ENCODE results near the gene ANO5. TPM values are rescaled to one million over a fixed set of nuclear protein-coding genes. Genes with fewer than 3 reads are reported as not detected.

ANO5 gene, protein sequence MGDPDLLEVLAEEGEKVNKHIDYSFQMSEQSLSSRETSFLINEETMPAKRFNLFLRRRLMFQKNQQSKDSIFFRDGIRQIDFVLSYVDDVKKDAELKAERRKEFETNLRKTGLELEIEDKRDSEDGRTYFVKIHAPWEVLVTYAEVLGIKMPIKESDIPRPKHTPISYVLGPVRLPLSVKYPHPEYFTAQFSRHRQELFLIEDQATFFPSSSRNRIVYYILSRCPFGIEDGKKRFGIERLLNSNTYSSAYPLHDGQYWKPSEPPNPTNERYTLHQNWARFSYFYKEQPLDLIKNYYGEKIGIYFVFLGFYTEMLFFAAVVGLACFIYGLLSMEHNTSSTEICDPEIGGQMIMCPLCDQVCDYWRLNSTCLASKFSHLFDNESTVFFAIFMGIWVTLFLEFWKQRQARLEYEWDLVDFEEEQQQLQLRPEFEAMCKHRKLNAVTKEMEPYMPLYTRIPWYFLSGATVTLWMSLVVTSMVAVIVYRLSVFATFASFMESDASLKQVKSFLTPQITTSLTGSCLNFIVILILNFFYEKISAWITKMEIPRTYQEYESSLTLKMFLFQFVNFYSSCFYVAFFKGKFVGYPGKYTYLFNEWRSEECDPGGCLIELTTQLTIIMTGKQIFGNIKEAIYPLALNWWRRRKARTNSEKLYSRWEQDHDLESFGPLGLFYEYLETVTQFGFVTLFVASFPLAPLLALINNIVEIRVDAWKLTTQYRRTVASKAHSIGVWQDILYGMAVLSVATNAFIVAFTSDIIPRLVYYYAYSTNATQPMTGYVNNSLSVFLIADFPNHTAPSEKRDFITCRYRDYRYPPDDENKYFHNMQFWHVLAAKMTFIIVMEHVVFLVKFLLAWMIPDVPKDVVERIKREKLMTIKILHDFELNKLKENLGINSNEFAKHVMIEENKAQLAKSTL
- total RNA-seq = 2.3 and 2.5 TPM in 2 replicates

DNA sequence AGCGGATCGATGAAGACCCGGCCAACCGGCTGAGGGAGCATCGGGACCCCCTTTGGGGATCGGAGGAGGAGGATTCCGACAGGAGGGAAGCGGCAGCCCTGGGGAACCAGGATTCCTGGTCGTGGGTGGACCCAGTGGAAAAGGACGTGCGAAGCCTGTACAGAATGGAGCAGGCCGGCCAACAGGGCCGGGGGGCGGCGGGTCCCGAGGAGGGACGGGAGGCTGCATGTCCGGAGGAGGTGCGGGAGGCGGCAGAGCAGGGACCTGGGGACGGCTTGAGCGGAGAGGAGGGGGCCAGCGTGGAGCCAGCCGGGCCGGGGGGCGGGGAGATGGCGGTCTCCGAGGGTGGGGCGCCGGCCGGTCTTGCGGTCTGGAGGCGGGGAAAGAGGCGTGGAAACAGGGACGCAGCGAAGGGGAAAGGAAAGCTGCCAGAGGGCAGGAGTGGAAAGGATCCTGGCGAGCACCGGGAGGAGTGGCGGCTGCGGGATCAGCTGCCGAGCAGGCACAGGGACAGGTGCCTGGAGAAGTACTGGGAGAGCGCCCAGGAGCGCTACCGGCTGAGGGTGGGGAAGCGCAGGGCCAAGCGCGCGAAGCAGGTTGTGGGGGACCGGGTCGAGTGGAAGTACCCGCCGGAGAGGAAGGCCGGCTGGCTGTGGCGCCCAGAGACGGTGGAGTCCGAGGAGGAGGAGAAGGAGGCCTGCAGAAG lies at the start of gene ANO5:
ANO5 (plus strand) TSS at position 444 of the 706 bp plus-strand sequence. CDS start 408 bp downstream, outside the sequence.
- TF ChIP-seq, protein P1, sequence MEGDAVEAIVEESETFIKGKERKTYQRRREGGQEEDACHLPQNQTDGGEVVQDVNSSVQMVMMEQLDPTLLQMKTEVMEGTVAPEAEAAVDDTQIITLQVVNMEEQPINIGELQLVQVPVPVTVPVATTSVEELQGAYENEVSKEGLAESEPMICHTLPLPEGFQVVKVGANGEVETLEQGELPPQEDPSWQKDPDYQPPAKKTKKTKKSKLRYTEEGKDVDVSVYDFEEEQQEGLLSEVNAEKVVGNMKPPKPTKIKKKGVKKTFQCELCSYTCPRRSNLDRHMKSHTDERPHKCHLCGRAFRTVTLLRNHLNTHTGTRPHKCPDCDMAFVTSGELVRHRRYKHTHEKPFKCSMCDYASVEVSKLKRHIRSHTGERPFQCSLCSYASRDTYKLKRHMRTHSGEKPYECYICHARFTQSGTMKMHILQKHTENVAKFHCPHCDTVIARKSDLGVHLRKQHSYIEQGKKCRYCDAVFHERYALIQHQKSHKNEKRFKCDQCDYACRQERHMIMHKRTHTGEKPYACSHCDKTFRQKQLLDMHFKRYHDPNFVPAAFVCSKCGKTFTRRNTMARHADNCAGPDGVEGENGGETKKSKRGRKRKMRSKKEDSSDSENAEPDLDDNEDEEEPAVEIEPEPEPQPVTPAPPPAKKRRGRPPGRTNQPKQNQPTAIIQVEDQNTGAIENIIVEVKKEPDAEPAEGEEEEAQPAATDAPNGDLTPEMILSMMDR (IDR thresholded peaks at IDR 0.05; ENCODE audit: insufficient read depth, low read length, poor library complexity, severe bottlenecking) = no peak
- Histone ChIP-seq H3K36me3 (ENCODE audit: control insufficient read depth, insufficient read depth, low read length) (no peaks in the 10 kb centered on the region), H3K4me3 (ENCODE audit: low read depth, low read length) (peak within 1 kb of the TSS; percentile 48), H3K27me3 (ENCODE audit: control insufficient read depth, insufficient read depth, low read length) (no peaks in the 10 kb centered on the region)
- DNase-seq (ENCODE audit: low read depth) = no peak

DNA sequence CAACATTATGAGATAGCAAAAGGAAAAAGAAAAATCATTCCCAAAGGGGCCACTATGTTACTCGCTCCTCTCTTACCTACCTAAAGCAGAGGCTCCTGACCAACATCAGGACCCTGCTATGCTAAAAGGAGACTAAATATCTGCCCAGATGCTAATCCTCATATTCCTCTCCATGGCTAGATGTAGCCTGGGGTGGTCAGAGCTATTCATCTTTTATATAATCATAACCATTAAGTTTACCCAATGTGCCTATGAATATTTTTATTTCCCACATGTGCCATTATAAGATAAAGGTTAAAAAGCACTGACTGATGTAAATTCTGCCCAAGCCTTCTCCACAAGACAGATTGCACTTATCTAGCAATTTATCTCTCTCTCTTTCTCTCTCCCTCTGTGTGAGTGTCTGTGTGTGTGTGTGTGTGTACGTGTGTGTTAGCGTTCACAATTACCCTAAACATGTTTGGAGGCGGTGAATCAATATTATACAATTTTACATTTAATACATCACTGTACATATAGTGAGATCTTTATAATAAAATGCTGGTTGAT lies 41.2 kb upstream of the ANO5 start:
- DNase-seq (ENCODE audit: low read depth) = no peak
- Histone ChIP-seq H3K4me3 (ENCODE audit: low read depth, low read length) (no peak overlapping the region), H3K36me3 (ENCODE audit: control insufficient read depth, insufficient read depth, low read length) (no peaks in the 10 kb centered on the region), H3K27me3 (ENCODE audit: control insufficient read depth, insufficient read depth, low read length) (no peaks in the 10 kb centered on the region)
- TF ChIP-seq, protein P1 (IDR thresholded peaks at IDR 0.05; ENCODE audit: insufficient read depth, low read length, poor library complexity, severe bottlenecking) = no peak

DNA sequence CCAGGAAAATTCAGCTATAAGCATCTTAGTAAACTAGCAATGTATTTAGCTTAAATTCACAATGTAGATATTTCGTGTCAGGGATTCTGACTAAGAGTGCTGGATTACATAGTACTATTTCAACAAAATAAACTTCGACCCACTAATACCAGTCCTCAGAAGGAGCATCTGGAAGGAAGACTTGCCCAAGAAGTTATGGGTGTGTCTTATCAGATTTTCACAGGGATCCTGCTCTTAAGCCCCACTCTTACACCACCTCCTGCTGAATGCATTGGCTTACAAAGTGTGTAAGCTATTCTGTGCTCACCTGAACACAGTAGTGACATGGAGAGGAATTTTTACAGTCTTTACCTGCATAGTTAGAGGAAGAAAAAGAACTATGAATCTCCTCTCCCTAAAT lies 35.4 kb upstream of the ANO5 start:
- no peak overlapping the region for H3K4me3 ChIP-seq (ENCODE audit: low read depth, low read length)
- no peak for DNase-seq (ENCODE audit: low read depth)
- H3K36me3 ChIP-seq (ENCODE audit: control insufficient read depth, insufficient read depth, low read length) = no peaks in the 10 kb centered on the region
- H3K27me3 ChIP-seq (ENCODE audit: control insufficient read depth, insufficient read depth, low read length) = no peaks in the 10 kb centered on the region
- TF ChIP-seq, protein P1 (IDR thresholded peaks at IDR 0.05; ENCODE audit: insufficient read depth, low read length, poor library complexity, severe bottlenecking) = no peak

DNA sequence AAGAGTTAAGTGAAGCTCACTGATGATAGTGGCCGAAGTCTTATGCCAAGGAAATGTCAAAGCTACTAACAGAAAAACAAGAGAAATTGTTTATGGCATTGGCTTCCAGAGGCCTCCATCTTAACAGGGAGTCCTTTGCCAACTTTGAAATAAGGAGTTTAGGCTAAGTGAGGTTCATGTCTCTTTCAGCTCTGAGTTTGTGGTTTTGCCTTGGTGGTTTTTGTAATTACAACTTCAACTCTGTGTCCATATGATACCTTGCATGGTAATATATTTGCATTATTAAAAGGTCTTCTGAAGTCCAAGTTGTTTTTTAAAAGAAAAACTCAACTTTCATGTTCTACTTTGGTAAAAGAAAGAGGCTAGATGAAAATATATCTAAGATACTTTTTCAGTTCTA lies 31.4 kb upstream of the ANO5 start:
- no peaks in the 10 kb centered on the region for H3K36me3 ChIP-seq (ENCODE audit: control insufficient read depth, insufficient read depth, low read length)
- no peak for DNase-seq (ENCODE audit: low read depth)
- H3K4me3 ChIP-seq (ENCODE audit: low read depth, low read length) = no peak overlapping the region
- H3K27me3 ChIP-seq (ENCODE audit: control insufficient read depth, insufficient read depth, low read length) = no peaks in the 10 kb centered on the region
- TF ChIP-seq, protein P1 (IDR thresholded peaks at IDR 0.05; ENCODE audit: insufficient read depth, low read length, poor library complexity, severe bottlenecking) = no peak

DNA sequence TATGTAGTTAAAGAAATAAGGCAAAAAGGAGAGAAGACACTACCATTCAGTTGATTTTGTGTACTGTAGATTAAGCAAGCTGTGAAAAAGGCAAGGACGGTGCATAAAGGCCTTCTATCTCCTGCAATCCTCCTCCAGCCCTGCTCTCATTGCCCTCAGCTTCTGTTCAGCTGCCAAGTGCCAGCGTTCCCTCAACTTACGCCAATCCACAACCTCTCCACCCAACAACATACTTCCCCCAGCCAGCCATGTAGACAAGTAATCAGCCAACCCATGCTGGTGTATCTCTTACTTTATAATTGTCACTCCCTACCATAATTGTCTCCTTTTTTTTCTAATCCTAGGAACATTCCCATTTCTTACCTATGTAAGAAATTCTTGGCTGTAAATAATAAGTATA lies 30.1 kb upstream of the ANO5 start:
- Histone ChIP-seq H3K36me3 (ENCODE audit: control insufficient read depth, insufficient read depth, low read length) (no peaks in the 10 kb centered on the region), H3K27me3 (ENCODE audit: control insufficient read depth, insufficient read depth, low read length) (no peaks in the 10 kb centered on the region), H3K4me3 (ENCODE audit: low read depth, low read length) (no peak overlapping the region)
- TF ChIP-seq, protein P1 (IDR thresholded peaks at IDR 0.05; ENCODE audit: insufficient read depth, low read length, poor library complexity, severe bottlenecking) = no peak
- DNase-seq (ENCODE audit: low read depth) = no peak
